Caco-2 (cell line): ENCODE data around the gene CCDC77. TPM values are rescaled to one million over a fixed set of nuclear protein-coding genes. Genes with fewer than 3 reads are reported as not detected.
A peak's percentile ranks its signal among the peaks of the same experiment; 100 is the strongest.

Experiments used
- Bru-seq: library from RNA; stranded (reverse); fragments of 400-500 nt; gene quantifications from one replicate; lab custom pipeline; 2021; lab: Mats Ljungman, UMichigan
- BruChase-seq, 2 experiments: library from RNA; stranded (reverse); fragments of 400-500 nt; gene quantifications; one replicate each; lab custom pipeline; 2021; lab: Mats Ljungman, UMichigan
- BruUV-seq: library from RNA; stranded (reverse); fragments of 400-500 nt; replicated peaks from 2 replicates; lab custom pipeline; 2021; lab: Mats Ljungman, UMichigan
- CTCF ChIA-PET: fragments of 300-600 bp; sonication (Branson Sonifier 250); formaldehyde crosslinking; loops from one replicate; lab custom pipeline; 2022; ENCODE audit warnings: antibody characterized with exemption; lab: Charles Lee
- POLR2A ChIA-PET: fragments of 300-600 bp; sonication (Branson Sonifier 250); formaldehyde crosslinking; loops from one replicate; lab custom pipeline; 2022; ENCODE audit warnings: antibody characterized with exemption; lab: Charles Lee
- DNase-seq, 2 experiments: peaks; one replicate each; pipeline versions ENCODE4 v3.0.0 to v3.0.0-alpha.2; 2020 to 2022
- H3K27me3 ChIP-seq: replicated peaks from 2 replicates; pipeline ENCODE4 v1.6.0; 2011; ENCODE audit warnings: low read length; ENCODE audit not compliant: control insufficient read depth, insufficient read depth
- H3K36me3 ChIP-seq: 2 replicates; pipeline ENCODE4 v1.5.1; 2011; ENCODE audit warnings: low read length; ENCODE audit not compliant: control insufficient read depth, insufficient read depth
- H3K4me1 ChIP-seq: fragments of 250-450 bp; sonication (Bioruptor Pico); 2 replicates; pipeline ENCODE4 v1.5.1; 2020; ENCODE audit warnings: mild to moderate bottlenecking
- H3K4me3 ChIP-seq: 2 replicates; pipeline ENCODE4 v1.5.1; 2011; ENCODE audit warnings: low read depth, mild to moderate bottlenecking, control low read depth, low read length
- H3K9me3 ChIP-seq: fragments of 250-450 bp; sonication (Bioruptor Pico); 2 replicates; pipeline ENCODE4 v1.5.1; 2020; ENCODE audit warnings: mild to moderate bottlenecking, moderate library complexity
- H3K27ac Mint-ChIP-seq: one replicate; pipeline ENCODE4 v1.8.0; 2022; ENCODE audit warnings: mixed read lengths; ENCODE audit not compliant: unreplicated experiment
- H3K27me3 Mint-ChIP-seq: one replicate; pipeline ENCODE4 v1.8.0; 2022; ENCODE audit warnings: mixed read lengths; ENCODE audit not compliant: insufficient read depth, unreplicated experiment
- H3K36me3 Mint-ChIP-seq: one replicate; pipeline ENCODE4 v1.8.0; 2022; ENCODE audit warnings: mild to moderate bottlenecking, mixed read lengths; ENCODE audit not compliant: insufficient read depth, unreplicated experiment
- H3K4me1 Mint-ChIP-seq: one replicate; pipeline ENCODE4 v1.8.0; 2022; ENCODE audit warnings: low read depth, mixed read lengths; ENCODE audit not compliant: unreplicated experiment
- H3K4me3 Mint-ChIP-seq: one replicate; pipeline ENCODE4 v1.8.0; 2022; ENCODE audit warnings: mild to moderate bottlenecking, moderate library complexity, mixed read lengths; ENCODE audit not compliant: unreplicated experiment
- H3K9me3 Mint-ChIP-seq: one replicate; pipeline ENCODE4 v1.8.0; 2022; ENCODE audit warnings: mixed read lengths; ENCODE audit not compliant: unreplicated experiment
- CTCF ChIP-seq, 2 experiments: fragments of 200-600 bp in 1 of 2; IDR thresholded peaks; 1 replicate in 1 of 2; 2 replicates in 1 of 2; pipeline versions ENCODE4 v1.5.1 to v1.8.0; 2011 to 2022; ENCODE audit warnings: antibody characterized with exemption in 1 of 2, control low read depth in 1 of 2, inconsistent platforms in 1 of 2, low read depth in 1 of 2, low read length in 1 of 2, mild to moderate bottlenecking in 1 of 2, moderate library complexity in 1 of 2; ENCODE audit not compliant: insufficient read depth in 1 of 2, severe bottlenecking in 1 of 2, unreplicated experiment in 1 of 2
- intact Hi-C: fragments of 100-400 bp; cut with micrococcal nuclease; formaldehyde crosslinking; loops from one replicate; pipeline ENCODE4 v1.10.0; 2022; ENCODE audit not compliant: unreplicated experiment
- long read RNA-seq: library from polyadenylated mRNA; stranded (forward); transcript quantifications from one replicate; pipeline ENCODE4 v2.0.0, GENCODE V29; 2022
- total RNA-seq: library from RNA; stranded (reverse); gene quantifications from 2 replicates; pipeline ENCODE4 v1.2.3, GENCODE V29; 2022

CCDC77 gene
- total RNA-seq: 33.0 and 33.9 TPM in 2 replicates
- percentile 70 among the genes with signal in this experiment for Bru-seq, nascent RNA
- BruChase-seq, experiment 1, labeled RNA remaining after a 2-hour chase: percentile 71 among the genes with signal in this experiment
- BruChase-seq, experiment 2, labeled RNA remaining after a 6-hour chase: percentile 66 among the genes with signal in this experiment
- long read RNA-seq, transcript CCDC77-201 (13 exons, 2,371 nt): major isoform, 18 of 44 reads
- long read RNA-seq, transcript CCDC77-202 (12 exons, 2,253 nt): minor isoform, 15 of 44 reads
- long read RNA-seq, partial matches to known transcripts: 2 of 44 reads
- long read RNA-seq, other reads (novel, unspliced or antisense): 9 of 44 reads

- TF ChIP-seq CTCF (IDR thresholded peaks at IDR 0.05; ENCODE audit: insufficient read depth in 1 of 2, low read depth in 1 of 2, low read length in 1 of 2, severe bottlenecking in 1 of 2, unreplicated experiment in 1 of 2): peak in 1 of 2 experiments; percentile 46
- H3K4me1 Mint-ChIP-seq: no peaks in the 10 kb centered on the region
- H3K27ac Mint-ChIP-seq: no peak within 1 kb of the TSS
- Histone ChIP-seq H3K4me3 (peak within 1 kb of the TSS; percentile 62), H3K9me3 (no peaks in the 10 kb centered on the region), H3K36me3 (no peaks in the 10 kb centered on the region), H3K27me3 (no peaks in the 10 kb centered on the region), H3K4me1 (peaks cover 9% of the 10 kb centered on the region)
- H3K4me3 Mint-ChIP-seq: no peak within 1 kb of the TSS
- intact Hi-C loops: loop anchor here (1.0 kb wide), 1 partner anchor 12 kb away; the partner anchor contains the start of gene KDM5A
- H3K36me3 Mint-ChIP-seq: no peaks in the 10 kb centered on the region
- DNase-seq: peak; percentile 93 to 98
- ChIA-PET POLR2A (interaction anchor here (0.6 to 3.2 kb wide), 3 partner anchors 8 to 12 kb away, joined by 3 to 47 read pairs (median 4); partner anchors contain the start of gene KDM5A), CTCF (interaction anchor here (0.5 to 1.6 kb wide), 13 partner anchors 12 to 548 kb away, joined by 3 to 9 read pairs (median 4); partner anchors contain the start of genes KDM5A, RAD52 and WNK1)
- no peaks in the 10 kb centered on the region for H3K9me3 Mint-ChIP-seq
- no TSS peak for BruUV-seq
- H3K27me3 Mint-ChIP-seq: no peaks in the 10 kb centered on the region
Measured at GRCh38 chr12:401235-402028, at the start of gene CCDC77. Gene CCDC77, plus strand, starts transcription at chr12:401644. Its CDS starts 7,740 bp downstream, at chr12:409384.

GRCh38 chr12:356276-356988, 45.0 kb upstream of the CCDC77 start:
- CTCF ChIA-PET: no interaction called here

More at GRCh38 chr12:356276-356988, 45.0 kb upstream of the CCDC77 start:
- no peak for DNase-seq
- Mint-ChIP-seq H3K27ac (no peak overlapping the region), H3K27me3 (no peaks in the 10 kb centered on the region), H3K4me1 (peaks cover 7% of the 10 kb centered on the region), H3K36me3 (peaks cover 81% of the 10 kb centered on the region), H3K4me3 (no peak overlapping the region), H3K9me3 (peaks cover 14% of the 10 kb centered on the region)
- Histone ChIP-seq H3K27me3 (no peaks in the 10 kb centered on the region), H3K9me3 (peaks cover 3% of the 10 kb centered on the region; the same call in 1 of the 2 replicates), H3K4me3 (no peak overlapping the region), H3K4me1 (peaks cover 6% of the 10 kb centered on the region; the same call in 1 of the 2 replicates), H3K36me3 (peaks cover 2% of the 10 kb centered on the region)
- no peak for TF ChIP-seq CTCF (IDR thresholded peaks at IDR 0.05; ENCODE audit: insufficient read depth in 1 of 2, low read depth in 1 of 2, low read length in 1 of 2, severe bottlenecking in 1 of 2, unreplicated experiment in 1 of 2)
- no TSS peak for BruUV-seq
- intact Hi-C loops: no loop called here
- POLR2A ChIA-PET: no interaction called here
